Eye (tissue), 1 donor: ENCODE data around the gene ATP5IF1.

Experiments used
- DNase-seq: peaks from one replicate; pipeline ENCODE4 v3.0.0-alpha.2; 2015

Gene ATP5IF1

GRCh38 chr1:28239004-28239403 lies 3.1 kb downstream of the ATP5IF1 start:
- DNase-seq: no peak

DNA sequence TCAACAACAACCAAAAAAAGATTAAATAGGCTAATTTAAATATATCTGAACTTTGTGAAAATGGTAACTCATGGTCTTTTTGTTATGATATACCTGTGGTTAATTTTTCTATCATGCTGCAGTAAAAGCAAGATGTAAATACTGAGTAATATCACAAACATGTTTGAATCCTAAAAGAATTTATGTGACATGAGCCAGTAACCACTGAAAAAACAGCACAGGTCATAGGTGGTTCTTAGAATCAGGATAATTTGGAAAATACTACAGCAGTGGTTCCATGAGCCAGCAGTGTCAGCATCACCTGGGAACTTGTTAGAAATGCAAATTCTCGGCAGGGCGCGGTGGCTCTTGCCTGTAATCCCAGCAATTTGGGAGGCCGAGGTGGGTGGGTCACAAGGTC lies 4.1 kb downstream of the ATP5IF1 start:
- DNase-seq: no peak

DNA sequence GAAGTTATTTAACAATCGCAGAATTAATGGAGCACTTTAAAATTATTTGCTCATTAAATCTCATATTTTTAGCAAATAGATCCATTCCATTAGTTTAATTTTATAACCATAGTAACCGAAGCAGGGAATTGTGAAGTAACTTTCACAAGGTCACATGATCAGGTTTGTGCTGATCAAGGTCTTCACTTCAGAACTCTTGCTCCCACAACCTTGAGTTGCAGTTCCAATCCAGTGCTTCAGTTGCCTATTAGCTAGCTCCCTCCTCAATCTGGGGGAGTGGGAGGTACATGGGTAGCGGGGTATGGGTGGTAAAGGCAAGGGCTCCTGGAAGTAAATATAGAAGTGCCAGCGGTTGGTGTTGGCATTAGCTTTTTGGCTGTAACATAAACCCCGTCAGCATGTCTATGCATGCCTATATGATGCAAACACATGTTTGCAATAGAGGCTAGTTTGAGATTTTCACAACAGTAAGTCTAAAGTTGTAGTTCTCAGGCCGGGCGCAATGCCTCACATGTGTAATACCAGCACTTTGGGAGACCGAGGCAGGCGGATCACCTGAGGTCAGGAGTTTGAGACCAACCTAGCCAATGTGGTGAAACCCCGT lies 5.8 kb downstream of the ATP5IF1 start:
- no peak for DNase-seq

- no peak for DNase-seq
Measured at GRCh38 chr1:28243685-28244311, 7.9 kb downstream of the ATP5IF1 start.

GRCh38 chr1:28244549-28245251 lies 8.8 kb downstream of the ATP5IF1 start:
- no peak for DNase-seq

DNA sequence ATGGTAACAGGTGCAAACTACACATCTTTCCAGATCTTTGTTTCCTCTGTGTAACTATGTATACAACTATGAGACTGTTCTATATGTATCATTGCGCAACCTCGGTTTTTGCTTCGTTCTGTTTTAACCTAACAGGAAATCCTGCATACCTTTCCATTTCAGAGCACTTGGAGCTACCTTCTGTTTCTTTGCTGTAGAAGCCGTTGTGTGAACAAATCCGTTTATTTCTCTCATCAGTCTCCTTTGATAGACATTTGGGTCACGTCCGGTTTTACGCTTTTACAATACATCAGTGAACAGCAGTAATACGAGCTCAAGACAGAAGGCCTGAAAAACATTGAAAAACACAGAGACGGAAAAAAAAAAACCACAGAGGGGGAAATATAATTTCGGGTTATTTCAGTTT lies 10.5 kb downstream of the ATP5IF1 start:
- peak; percentile 69 for DNase-seq

- DNase-seq: no peak
Measured at GRCh38 chr1:28247612-28248272, 11.8 kb downstream of the ATP5IF1 start.

DNA sequence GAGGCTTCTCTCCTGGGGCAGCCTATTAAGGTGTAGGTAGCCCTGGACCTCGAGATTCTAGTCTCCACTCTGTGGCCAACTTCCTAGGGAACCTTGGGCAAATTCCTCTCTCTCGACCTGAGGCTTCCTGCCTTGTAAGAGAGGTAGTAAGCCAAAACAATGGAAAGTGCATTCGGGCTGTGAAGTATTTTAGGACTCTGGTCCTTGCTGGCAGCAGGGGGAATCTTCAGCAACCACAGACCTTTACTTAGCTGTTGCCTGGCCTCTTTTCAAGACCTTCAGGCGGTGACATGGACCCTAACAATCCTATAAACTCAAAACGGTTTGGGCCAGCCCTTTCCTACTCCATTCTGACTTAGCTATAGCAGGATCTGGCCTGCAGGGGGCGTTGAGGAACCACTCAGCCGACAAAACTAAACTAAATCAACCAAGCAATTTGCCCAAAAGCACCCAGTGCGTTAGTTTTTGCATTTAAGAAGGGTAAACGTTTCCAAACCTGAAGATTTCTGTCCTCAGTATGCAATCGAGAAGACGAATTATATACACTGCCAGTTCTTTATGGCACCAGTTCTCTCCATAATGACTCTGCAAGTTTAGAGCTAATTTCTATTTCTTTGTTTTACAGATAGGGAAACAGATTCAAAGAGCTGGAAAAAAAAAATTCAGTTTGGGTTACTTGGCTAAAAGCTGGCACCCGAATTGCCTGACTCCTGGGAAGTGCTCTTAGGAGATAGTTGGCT lies 12.5 kb downstream of the ATP5IF1 start:
- DNase-seq: peak; percentile 92

DNA sequence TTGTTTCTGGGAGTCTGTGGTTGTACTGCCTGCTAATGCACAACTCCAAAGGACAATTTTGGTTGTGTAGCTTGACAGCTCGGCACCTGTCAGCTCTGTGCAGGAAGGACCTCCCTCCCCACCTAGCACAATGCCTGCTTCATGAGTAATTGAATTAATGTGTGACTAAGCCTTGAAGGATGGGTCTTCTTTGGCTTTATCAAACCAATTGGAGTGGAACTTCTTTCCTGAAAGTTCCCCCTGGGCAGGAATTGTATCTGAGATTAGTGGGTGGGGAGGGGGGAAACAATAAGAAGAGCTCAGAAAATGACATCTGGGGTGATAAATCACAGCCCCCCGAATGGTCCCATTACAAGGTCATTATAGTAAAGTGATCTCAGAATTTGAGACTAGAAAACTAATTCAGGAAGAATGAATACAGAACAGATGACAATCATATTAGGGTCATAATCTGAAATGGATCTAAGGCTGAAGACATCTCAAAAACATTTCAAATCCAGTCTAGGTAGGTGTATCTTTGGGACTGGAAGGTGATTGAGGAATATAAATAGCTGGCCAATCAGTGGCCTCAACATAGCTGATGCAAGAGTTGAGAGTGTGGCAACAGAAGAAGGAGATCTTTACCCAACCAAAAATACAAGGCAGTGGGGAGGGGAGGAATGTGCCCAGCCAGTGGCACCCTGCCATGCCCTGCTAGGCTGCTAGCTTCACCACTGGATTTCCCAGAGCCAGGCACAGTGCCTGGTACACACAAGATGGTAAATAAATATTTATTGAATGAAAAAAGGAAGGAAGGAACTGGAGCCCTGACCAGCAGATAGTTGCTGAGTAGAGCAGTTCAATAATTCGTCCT lies 13.3 kb downstream of the ATP5IF1 start:
- DNase-seq: no peak

DNA sequence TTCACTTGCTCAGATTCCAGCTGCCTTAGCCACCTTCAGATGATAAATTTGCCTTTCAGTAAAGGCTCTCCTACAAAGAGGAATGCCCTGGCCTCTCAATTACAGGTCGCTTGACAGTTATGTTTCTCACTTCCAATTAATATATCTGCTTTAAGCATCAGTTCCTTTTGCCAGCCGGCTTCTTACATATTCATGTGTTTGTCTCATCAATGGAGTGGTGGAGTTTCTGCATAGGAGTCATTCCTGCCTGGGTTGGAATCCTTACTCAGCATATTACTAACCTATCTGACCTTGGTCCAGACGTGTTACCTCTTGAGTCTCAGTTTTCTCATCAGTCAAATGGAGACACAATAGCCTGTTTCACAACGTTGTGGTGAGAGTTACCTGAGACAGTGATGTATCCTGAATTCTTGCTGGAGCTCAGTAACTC lies 14.0 kb downstream of the ATP5IF1 start:
- DNase-seq: no peak

- DNase-seq: no peak
Measured at GRCh38 chr1:28256197-28256827, 20.4 kb downstream of the ATP5IF1 start.

DNA sequence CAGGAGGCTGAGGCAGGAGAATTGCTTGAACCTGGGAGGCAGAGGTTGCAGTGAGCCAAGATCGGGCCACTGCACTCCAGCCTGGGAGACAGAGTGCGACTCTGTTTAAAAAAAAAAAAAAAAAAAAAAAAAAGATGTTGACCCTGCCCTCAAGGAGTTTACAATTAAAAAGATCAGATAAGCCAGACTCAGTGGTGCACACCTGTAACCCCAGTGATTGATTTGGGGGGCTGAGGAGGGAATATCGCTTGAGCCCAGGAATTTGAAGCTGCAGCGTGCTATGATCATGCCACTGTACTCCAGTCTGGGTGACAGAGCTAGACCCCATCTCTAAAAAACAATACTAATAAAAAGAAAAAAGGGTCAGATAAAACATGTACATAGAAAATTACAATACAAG lies 21.8 kb downstream of the ATP5IF1 start:
- no peak for DNase-seq

GRCh38 chr1:28258628-28259251 lies 22.8 kb downstream of the ATP5IF1 start:
- no peak for DNase-seq

GRCh38 chr1:28259252-28259933 lies 23.5 kb downstream of the ATP5IF1 start, which contains the start of gene SESN2:
Gene SESN2 (plus strand): TSS chr1:28259518. CDS start chr1:28259848, 330 bp downstream.
- peak; percentile 99 for DNase-seq

DNA sequence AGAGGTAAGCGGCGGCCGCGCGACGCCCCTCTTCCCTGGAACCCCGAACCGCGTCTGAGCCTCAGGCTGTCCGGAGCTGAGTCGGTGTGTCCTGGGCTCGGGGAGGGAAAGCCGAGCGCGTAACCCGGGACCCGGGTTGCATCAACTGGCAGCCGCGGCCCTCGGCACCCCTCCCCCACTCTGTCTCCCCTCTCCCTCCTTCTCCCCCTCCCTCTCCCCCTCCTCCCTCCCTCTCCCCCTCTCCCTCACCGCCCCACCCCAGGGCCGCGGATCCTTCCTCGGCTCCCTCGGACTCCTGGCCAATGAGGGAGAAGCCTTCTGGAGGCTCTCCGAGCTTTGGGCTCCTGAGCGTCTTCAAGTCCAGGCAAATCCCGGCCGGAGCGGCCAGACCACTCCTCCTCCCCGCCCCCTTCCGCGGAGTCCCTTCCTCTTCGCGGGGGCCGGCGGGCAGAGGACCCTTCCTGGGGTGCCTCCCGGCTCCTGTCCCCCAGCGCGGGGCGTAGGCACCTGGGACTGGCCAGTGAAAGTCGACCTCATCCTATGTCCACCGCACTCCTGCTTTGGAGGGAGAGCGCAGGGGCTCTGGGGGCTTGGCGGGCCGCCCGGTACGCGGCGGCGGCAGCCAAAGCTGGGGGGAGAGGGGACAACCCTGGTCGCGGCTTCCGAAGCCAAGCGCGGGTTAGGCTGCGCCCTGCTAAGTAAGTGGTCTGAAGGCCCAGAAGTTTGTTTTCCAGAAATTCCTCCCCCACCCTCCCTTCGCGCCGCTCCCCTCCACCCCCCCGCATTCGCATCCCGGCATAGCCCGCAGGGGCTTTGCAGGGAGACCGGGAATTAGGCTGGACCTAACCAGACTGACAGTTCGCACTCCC lies 24.2 kb downstream of the ATP5IF1 start:
- peak; percentile 93 for DNase-seq

GRCh38 chr1:28260803-28261174 lies 24.9 kb downstream of the ATP5IF1 start:
- DNase-seq: no peak

GRCh38 chr1:28264897-28265296 lies 29.0 kb downstream of the ATP5IF1 start:
- no peak for DNase-seq

GRCh38 chr1:28265577-28265976 lies 29.7 kb downstream of the ATP5IF1 start:
- DNase-seq: no peak

DNA sequence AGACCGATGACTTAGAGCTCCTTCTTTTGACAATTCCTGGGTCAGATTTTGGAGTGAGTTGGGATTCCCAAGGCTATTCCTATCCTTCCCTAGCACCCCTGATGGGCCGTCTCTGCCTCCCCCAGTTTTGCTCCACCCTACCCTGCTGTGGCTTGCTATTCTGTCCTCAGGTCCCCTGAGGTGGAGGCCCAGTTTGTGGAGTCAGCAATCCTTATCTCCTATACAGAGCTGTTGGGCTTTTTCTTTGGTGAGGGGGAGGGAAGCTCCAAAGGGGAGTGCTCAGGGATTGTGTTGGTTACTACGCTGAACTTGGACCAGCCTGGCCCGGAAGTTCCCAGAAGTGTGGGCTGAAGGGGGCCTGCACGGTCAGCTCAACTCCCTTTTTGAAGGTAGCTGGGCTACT lies 31.0 kb downstream of the ATP5IF1 start:
- no peak for DNase-seq
